HEK293 (cell line): ENCODE data around the gene MTHFSD.
A peak's percentile ranks its signal among the peaks of the same experiment; 100 is the strongest.

Experiments
- CTCF ChIA-PET: fragments of 350-600 bp; formaldehyde crosslinking; extraction: SDS; loops from one replicate; lab custom pipeline; 2021; ENCODE audit warnings: antibody characterized with exemption; lab: Yijun Ruan, JAX
- POLR2A ChIA-PET: fragments of 300-600 bp; formaldehyde crosslinking; extraction: SDS; loops from one replicate; lab custom pipeline; 2020; ENCODE audit warnings: antibody characterized with exemption, inconsistent platforms; lab: Yijun Ruan, JAX
- H3K27ac ChIP-seq: fragments of 200-500 bp; sonication (Bioruptor generic); 2 replicates; pipeline ENCODE4 v1.5.1; 2014; ENCODE audit warnings: low read depth, low read length, control low read depth, inconsistent platforms; ENCODE audit errors: extremely low read depth
- H3K36me3 ChIP-seq, 2 experiments: fragments of 200-500 bp in 1 of 2; sonication (Bioruptor generic) in 1 of 2; 1 replicate in 1 of 2; 2 replicates in 1 of 2; pipeline ENCODE4 v1.5.1; 2014 to 2017; ENCODE audit warnings: inconsistent platforms in 2 of 2, low read length in 2 of 2; ENCODE audit not compliant: control insufficient read depth in 2 of 2, insufficient read depth in 1 of 2
- H3K4me1 ChIP-seq: fragments of 200-500 bp; sonication (Bioruptor generic); 2 replicates; pipeline ENCODE4 v1.5.1; 2014; ENCODE audit warnings: mild to moderate bottlenecking, low read length, inconsistent platforms; ENCODE audit not compliant: control insufficient read depth, insufficient read depth
- H3K4me3 ChIP-seq: 2 replicates; pipeline ENCODE4 v1.5.1; 2011; ENCODE audit warnings: low read depth, mild to moderate bottlenecking, control low read depth, low read length, moderate library complexity
- H3K9me3 ChIP-seq: fragments of 200-500 bp; sonication (Bioruptor generic); 2 replicates; pipeline ENCODE4 v1.5.1; 2014; ENCODE audit warnings: low read depth, low read length, inconsistent platforms; ENCODE audit not compliant: control insufficient read depth, insufficient read depth
- GLI4 ChIP-seq: fragments of 450-650 bp; formaldehyde crosslinking; IDR thresholded peaks from 2 replicates; pipeline ENCODE4 v1.5.1; 2016; ENCODE audit warnings: missing biosample characterization, missing genetic modification characterization
- HOXA7 ChIP-seq: sonication (generic); formaldehyde crosslinking; IDR thresholded peaks from 2 replicates; pipeline ENCODE4 v1.8.1; 2022; ENCODE audit warnings: missing genetic modification reagents, borderline replicate concordance
- KLF1 ChIP-seq: fragments of 450-650 bp; formaldehyde crosslinking; IDR thresholded peaks from 2 replicates; pipeline ENCODE4 v1.5.1; 2016; ENCODE audit warnings: missing biosample characterization, missing genetic modification characterization
- REST ChIP-seq: fragments of 450-650 bp; formaldehyde crosslinking; IDR thresholded peaks from 2 replicates; pipeline ENCODE4 v1.5.1; 2016; ENCODE audit warnings: missing biosample characterization, missing genetic modification characterization
- ZNF214 ChIP-seq: fragments of 450-650 bp; formaldehyde crosslinking; IDR thresholded peaks from 2 replicates; pipeline ENCODE4 v1.5.1; 2017; ENCODE audit warnings: missing biosample characterization, mild to moderate bottlenecking, missing genetic modification characterization, borderline replicate concordance
- ZNF350 ChIP-seq: fragments of 450-650 bp; formaldehyde crosslinking; IDR thresholded peaks from 2 replicates; pipeline ENCODE4 v1.5.0; 2017; ENCODE audit warnings: missing biosample characterization, mild to moderate bottlenecking, missing genetic modification characterization
- ZNF366 ChIP-seq: fragments of 450-650 bp; formaldehyde crosslinking; conservative IDR thresholded peaks from 2 replicates; pipeline ENCODE4 v1.5.1; 2016; ENCODE audit warnings: missing biosample characterization, missing genetic modification characterization
- ZNF394 ChIP-seq: fragments of 450-650 bp; formaldehyde crosslinking; IDR thresholded peaks from 2 replicates; pipeline ENCODE4 v1.5.1; 2016; ENCODE audit warnings: missing biosample characterization, missing genetic modification characterization, mild to moderate bottlenecking, moderate library complexity, borderline replicate concordance
- ZNF423 ChIP-seq: fragments of 450-650 bp; formaldehyde crosslinking; IDR thresholded peaks from 2 replicates; pipeline ENCODE4 v1.5.1; 2016; ENCODE audit warnings: missing biosample characterization, missing genetic modification characterization
- ZNF677 ChIP-seq: fragments of 450-650 bp; IDR thresholded peaks from 2 replicates; pipeline ENCODE4 v1.5.0; 2018; ENCODE audit warnings: missing biosample characterization, mild to moderate bottlenecking, missing genetic modification characterization, moderate library complexity
- ZNF768 ChIP-seq: fragments of 450-650 bp; formaldehyde crosslinking; IDR thresholded peaks from 2 replicates; pipeline ENCODE4 v1.5.1; 2018; ENCODE audit warnings: missing biosample characterization, mild to moderate bottlenecking, missing genetic modification characterization
- TF ChIP-seq, protein P1 (sequence below): fragments of 450-650 bp; formaldehyde crosslinking; IDR thresholded peaks from 2 replicates; pipeline ENCODE4 v1.5.1; 2017; ENCODE audit warnings: missing biosample characterization, missing genetic modification characterization
- TF ChIP-seq, protein P2 (sequence below): fragments of 450-650 bp; formaldehyde crosslinking; IDR thresholded peaks from 2 replicates; pipeline ENCODE4 v1.5.1; 2016; ENCODE audit warnings: missing biosample characterization, missing genetic modification characterization

MTHFSD gene

GRCh38 chr16:86501989-86502855 lies 52.8 kb downstream of the MTHFSD start (continued):
- TF ChIP-seq REST (tag by site-specific recombination) (no peak), ZNF423 (tag by site-specific recombination) (no peak), ZNF366 (tag by site-specific recombination) (peak; percentile 59; the same call in 1 of the 2 replicates)
- TF ChIP-seq, protein P1, sequence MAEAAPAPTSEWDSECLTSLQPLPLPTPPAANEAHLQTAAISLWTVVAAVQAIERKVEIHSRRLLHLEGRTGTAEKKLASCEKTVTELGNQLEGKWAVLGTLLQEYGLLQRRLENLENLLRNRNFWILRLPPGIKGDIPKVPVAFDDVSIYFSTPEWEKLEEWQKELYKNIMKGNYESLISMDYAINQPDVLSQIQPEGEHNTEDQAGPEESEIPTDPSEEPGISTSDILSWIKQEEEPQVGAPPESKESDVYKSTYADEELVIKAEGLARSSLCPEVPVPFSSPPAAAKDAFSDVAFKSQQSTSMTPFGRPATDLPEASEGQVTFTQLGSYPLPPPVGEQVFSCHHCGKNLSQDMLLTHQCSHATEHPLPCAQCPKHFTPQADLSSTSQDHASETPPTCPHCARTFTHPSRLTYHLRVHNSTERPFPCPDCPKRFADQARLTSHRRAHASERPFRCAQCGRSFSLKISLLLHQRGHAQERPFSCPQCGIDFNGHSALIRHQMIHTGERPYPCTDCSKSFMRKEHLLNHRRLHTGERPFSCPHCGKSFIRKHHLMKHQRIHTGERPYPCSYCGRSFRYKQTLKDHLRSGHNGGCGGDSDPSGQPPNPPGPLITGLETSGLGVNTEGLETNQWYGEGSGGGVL (tag by site-specific recombination): peak; percentile 76

DNA sequence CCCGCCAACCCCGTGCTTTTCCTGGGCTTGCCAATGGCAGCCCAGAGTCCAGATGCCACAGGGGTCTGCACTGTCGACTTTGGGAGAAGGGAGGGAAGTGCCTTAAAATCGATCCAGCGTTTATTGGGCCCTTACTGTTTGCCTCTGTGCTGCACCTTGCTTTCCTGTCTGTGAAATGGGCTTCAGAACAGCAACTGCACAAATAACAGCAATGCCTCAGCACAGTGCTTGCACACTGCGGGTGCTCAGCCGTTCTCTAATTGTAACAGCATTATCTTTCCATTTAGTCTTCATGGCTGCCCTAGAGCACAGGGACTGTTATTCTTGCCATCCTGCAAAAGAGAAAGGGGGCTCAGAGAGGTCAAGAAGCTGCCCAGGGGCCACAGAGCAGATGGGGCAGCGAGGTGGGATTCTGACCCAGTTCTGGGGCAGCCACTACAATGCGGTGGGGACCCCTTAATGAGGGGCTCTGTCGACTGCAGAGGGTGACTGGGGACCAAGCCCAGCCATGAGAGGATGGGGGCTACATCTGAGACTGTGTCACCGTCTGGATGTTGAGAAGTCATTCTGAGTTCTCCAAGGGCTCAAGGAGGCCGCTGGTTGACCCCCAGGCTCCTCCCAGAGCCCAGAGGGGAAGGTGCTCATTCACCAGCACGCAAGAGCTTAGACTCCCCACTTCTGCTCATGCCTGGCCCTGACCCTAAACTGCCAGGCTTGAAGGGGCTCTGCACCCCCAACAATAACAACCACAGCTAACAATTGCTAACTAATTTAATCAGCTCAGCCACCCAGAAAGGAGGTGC lies 54.1 kb downstream of the MTHFSD start:
- POLR2A ChIA-PET: no interaction called here
- Histone ChIP-seq H3K27ac (no peak overlapping the region), H3K9me3 (no peaks in the 10 kb centered on the region), H3K4me3 (no peak overlapping the region), H3K36me3 (no peaks in the 10 kb centered on the region), H3K4me1 (peaks cover 1% of the 10 kb centered on the region)
- CTCF ChIA-PET: interaction anchor here (0.6 to 1.2 kb wide), 3 partner anchors 15 to 159 kb away, joined by 3 read pairs; no protein-coding TSS in a partner anchor
- no peak for TF ChIP-seq ZNF394 (tag by site-specific recombination)
- peak; percentile 66; the same call in 1 of the 2 replicates for TF ChIP-seq ZNF768 (tag by site-specific recombination)

GRCh38 chr16:86499889-86500707 lies 54.9 kb downstream of the MTHFSD start:
- CTCF ChIA-PET: interaction anchor here (0.7 to 1.2 kb wide), 2 partner anchors 16 to 17 kb away, joined by 3 read pairs; no protein-coding TSS in a partner anchor
- H3K36me3 ChIP-seq: no peaks in the 10 kb centered on the region
- H3K4me1 ChIP-seq: no peaks in the 10 kb centered on the region
- POLR2A ChIA-PET: no interaction called here
- H3K27ac ChIP-seq: no peak overlapping the region
- no peaks in the 10 kb centered on the region for H3K9me3 ChIP-seq
- TF ChIP-seq KLF1 (tag by site-specific recombination): no peak
- no peak for TF ChIP-seq ZNF677
- no peak for TF ChIP-seq ZNF214
- no peak for TF ChIP-seq HOXA7 (CRISPR knock-in tag)
- TF ChIP-seq, protein P2, sequence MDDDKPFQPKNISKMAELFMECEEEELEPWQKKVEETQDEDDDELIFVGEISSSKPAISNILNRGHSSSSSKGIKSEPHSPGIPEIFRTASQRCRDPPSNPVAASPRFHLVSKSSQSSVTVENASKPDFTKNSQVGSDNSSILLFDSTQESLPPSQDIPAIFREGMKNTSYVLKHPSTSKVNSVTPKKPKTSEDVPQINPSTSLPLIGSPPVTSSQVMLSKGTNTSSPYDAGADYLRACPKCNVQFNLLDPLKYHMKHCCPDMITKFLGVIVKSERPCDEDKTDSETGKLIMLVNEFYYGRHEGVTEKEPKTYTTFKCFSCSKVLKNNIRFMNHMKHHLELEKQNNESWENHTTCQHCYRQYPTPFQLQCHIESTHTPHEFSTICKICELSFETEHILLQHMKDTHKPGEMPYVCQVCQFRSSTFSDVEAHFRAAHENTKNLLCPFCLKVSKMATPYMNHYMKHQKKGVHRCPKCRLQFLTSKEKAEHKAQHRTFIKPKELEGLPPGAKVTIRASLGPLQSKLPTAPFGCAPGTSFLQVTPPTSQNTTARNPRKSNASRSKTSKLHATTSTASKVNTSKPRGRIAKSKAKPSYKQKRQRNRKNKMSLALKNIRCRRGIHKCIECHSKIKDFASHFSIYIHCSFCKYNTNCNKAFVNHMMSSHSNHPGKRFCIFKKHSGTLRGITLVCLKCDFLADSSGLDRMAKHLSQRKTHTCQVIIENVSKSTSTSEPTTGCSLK (tag by site-specific recombination): no peak
- TF ChIP-seq GLI4 (tag by site-specific recombination): no peak
- TF ChIP-seq ZNF350 (tag by site-specific recombination): no peak
- H3K4me3 ChIP-seq: no peak overlapping the region
